HepG2 (cell line): ENCODE data around the gene SLC2A8.

Experiments used
- EP300 ChIP-seq, 3 experiments: sonication (generic) in 1 of 3; formaldehyde crosslinking in 1 of 3; IDR thresholded peaks; 2 replicates each; pipeline versions ENCODE4 v1.5.1 to v1.6.1; 2011 to 2020; ENCODE audit warnings: low read depth in 2 of 3, low read length in 2 of 3, borderline replicate concordance in 1 of 3, improper control_type of control experiment in 1 of 3, mild to moderate bottlenecking in 1 of 3, missing genetic modification reagents in 1 of 3, moderate library complexity in 1 of 3
- KLF6 ChIP-seq: IDR thresholded peaks from 2 replicates; pipeline ENCODE4 v1.8.0; 2016; ENCODE audit warnings: missing biosample characterization, missing genetic modification reagents

DNA sequence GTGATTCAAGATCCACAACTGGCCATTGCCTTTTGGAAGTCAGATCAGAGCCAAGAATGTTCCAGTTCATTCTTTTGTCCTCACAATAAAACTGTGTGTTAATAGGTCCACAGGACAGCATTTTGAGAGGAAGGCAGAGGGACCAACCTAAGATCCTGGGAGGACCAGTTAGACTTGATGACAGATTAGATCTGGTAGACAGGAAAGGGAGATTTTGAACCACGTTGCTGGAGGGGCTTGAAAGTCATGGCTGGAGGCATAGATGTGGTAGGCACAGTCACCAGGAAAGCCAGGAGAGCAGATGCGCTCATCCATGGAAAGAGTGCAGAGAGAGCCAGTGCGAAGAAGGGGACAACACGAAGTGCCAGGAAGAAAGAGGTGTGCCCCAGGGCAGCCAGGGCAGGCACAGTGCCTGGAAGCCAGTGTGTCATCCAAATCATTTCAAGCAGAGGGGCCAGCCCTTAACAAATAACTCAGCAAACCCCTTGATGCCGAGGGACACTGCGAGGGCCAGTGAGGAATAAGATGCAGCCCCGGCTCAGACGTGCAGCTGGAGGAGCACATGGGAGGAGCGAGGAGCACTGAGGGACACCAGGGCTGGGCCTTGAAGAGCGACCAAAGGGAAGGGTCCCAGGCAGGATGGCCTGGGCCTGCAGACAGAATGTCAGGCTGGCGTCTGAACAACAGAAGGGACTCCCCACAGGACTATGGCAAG, 12.8 kb upstream of the SLC2A8 start:
- TF ChIP-seq KLF6 (CRISPR knock-in tag) (no peak), EP300 (IDR thresholded peaks at IDR 0.05; ENCODE audit: low read depth in 2 of 2, low read length in 2 of 2) (no peak), EP300 (CRISPR knock-in tag; IDR thresholded peaks at IDR 0.05; ENCODE audit: borderline replicate concordance) (no peak)
